HG03066 (cell line): ENCODE results near the gene MRPL52.
"Not testable (repeated sequence)": the region's sequence is repeated elsewhere in the genome, so short reads cannot be mapped to it uniquely, and the experiment has no call there.

ENCODE experiments used
- ATAC-seq: cut with Tn5 transposase; IDR thresholded peaks from one replicate; pipeline ENCODE4 v1.9.1; 2021; ENCODE audit warnings: low read depth; ENCODE audit not compliant: unreplicated experiment

Gene MRPL52

DNA sequence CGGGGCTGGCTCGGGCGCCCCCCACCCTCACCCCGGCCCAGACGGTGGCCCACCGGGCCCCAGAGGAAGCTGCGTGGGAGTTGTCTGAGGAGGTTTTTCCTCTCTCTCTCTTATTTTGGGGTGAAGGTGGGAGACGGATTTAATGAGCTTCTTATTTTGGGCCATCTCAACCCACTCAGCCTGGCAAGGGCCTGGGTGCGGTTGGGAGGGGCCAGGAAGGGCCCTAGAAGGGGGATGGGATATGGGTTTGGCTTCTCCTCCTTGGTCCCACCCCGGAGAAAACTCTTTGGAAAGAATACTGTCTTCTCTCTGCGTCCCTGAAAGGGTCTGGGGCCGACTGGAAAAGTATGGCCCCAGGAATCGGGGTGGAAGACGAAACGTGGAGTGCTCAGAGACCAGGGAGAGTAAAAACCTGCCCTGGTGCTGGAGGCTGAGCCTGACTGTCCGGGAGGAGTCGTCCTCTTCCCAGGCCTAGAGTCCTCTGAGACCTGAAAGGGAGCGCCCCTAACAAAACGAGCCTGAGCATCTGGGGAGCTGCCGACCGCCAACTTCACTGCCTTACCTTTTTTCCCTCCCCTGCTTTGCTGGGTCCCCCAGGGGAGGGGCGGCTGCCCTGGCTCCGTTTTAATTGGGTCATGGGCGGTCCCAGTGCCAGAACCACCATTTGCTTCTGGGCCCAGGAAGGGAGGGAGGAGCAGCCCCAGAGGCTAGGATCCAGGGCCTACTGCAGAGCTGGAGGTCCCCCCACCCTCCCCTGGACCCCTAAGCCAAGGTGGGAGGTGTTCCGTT is 8.3 kb downstream of the MRPL52 start:
- no peak for ATAC-seq

DNA sequence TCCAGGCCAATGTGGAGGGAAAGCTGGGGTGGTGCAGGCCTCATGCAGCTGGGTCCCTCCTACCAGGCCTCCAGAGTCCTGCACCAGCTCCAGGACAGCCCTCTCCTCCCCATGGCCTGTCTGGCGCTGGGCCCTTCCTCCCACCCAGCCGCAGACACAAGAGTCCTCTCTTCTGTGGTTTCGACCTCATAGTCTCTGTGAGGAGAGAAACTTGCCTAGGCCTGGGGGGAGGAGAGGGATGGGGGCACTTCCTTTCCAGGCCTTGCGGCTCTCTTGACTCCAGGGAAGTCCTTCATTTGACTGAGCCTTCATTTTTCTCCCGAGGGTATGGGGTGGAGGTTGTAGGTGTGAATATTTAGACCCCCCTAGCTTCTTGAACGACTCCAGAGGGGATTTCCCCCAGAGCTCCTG is 8.9 kb downstream of the MRPL52 start:
- ATAC-seq, result no peak

DNA sequence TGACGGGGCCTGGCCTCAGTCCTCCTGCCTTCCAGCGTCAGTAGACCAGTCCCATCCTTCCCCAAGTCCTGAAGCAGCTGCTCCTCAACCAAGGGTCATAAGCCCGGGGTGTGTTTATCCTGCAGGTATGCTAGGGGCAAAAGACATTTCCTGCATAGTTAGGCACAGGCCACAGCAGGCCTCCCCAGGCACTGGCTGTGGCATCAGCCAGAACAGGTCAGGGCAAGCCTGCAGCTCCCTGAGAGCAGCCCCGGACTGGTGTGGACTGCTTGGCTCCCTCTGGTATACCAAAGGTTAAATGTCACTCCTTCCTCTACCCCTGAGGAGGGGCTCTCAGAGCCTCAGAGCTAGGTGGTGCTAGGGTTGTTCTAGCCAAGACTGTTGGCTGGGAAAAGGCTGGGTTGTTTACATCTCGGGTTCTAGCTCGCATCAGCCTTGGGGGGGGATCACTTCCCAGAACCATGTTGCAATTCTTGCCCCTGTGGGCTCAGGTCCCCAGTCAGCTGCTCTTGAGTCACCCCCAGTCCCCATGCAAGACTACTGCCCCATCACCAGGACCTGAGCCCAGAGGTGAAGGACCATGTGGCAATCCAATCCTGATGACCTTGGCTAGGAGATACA is 9.6 kb downstream of the MRPL52 start:
- no peak for ATAC-seq

DNA sequence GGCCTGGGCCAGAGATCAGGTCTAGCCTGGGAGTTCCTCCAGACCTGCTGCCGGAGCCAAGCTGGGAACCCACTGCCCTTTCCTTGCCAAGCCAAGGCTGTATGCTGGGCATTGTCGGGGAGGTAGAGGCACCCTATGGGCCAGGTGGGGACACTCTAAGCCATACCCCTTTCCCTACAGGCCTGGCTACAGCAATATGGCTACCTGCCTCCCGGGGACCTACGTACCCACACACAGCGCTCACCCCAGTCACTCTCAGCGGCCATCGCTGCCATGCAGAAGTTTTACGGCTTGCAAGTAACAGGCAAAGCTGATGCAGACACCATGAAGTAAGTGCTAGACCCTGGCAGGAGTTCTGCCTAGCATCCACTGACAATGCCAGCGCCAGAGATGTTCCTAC is 11.6 kb downstream of the MRPL52 start:
- ATAC-seq, result no peak

DNA sequence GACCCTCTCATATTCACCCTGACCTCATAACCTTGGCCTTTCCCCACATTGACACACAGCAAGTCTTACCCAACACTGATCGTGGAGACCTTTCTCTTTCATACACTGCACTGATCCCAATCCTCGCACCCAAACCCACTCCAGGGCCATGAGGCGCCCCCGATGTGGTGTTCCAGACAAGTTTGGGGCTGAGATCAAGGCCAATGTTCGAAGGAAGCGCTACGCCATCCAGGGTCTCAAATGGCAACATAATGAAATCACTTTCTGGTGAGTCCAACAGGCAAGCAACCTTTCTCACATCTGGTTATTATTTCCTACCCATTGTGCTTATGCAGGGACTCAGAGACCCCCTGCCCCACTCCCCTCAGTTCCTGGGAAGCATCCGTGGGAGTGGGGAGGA is 12.1 kb downstream of the MRPL52 start:
- ATAC-seq, result no peak

DNA sequence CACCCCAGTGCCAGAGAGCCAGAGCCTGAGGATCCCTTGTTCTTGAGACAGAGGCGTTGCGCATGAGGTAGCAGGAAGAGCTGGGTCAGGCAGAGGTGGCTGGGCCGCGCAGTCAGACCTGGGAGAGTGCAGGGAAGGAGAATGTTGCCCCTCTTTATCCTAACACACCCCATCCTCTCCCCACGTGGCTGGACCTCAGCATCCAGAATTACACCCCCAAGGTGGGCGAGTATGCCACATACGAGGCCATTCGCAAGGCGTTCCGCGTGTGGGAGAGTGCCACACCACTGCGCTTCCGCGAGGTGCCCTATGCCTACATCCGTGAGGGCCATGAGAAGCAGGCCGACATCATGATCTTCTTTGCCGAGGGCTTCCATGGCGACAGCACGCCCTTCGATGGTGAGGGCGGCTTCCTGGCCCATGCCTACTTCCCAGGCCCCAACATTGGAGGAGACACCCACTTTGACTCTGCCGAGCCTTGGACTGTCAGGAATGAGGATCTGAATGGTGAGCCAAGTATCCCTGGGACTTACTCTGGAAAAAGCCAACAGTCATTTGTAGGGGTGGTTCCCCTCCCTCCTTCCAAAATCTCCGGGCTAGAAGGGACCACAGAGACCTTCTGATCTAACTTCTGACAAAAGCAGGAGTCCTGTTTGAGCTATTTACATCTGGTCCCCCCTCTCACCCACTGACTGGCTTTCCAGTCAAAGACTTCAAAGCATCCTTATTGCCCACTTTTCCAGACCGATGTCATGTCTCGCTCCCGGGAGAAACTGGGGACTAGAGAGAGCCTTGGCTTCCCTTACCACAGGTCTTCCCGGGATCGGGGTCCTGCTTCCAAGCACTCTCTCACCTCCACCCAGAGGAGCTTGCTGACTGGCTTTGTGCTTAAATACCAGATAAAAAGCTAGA is 12.8 kb downstream of the MRPL52 start:
- ATAC-seq, result no peak

DNA sequence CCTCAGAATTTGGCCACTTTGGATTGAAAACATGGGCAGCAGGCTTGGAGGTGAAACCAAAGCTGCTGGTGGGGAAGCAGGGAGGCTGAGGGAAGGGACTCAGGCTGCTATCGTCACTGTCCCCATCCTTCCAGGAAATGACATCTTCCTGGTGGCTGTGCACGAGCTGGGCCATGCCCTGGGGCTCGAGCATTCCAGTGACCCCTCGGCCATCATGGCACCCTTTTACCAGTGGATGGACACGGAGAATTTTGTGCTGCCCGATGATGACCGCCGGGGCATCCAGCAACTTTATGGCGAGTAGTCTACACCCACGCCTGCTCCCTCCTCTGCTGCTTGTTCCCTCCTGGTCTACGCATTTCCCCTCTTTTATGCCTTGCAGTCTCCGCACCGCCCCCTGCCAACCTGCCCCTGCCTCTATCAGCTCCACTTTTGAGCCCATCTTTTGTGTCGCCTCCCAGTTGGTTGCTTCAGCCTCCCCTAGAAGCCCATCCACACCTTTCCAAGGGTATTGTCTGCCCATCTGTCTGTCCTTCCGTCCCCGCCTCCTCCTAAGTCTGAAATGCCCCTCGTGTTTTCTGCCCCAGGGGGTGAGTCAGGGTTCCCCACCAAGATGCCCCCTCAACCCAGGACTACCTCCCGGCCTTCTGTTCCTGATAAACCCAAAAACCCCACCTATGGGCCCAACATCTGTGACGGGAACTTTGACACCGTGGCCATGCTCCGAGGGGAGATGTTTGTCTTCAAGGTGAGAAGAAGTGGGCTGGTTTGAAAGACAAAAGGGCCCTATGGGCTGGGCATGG is 13.6 kb downstream of the MRPL52 start:
- ATAC-seq, result no peak

DNA sequence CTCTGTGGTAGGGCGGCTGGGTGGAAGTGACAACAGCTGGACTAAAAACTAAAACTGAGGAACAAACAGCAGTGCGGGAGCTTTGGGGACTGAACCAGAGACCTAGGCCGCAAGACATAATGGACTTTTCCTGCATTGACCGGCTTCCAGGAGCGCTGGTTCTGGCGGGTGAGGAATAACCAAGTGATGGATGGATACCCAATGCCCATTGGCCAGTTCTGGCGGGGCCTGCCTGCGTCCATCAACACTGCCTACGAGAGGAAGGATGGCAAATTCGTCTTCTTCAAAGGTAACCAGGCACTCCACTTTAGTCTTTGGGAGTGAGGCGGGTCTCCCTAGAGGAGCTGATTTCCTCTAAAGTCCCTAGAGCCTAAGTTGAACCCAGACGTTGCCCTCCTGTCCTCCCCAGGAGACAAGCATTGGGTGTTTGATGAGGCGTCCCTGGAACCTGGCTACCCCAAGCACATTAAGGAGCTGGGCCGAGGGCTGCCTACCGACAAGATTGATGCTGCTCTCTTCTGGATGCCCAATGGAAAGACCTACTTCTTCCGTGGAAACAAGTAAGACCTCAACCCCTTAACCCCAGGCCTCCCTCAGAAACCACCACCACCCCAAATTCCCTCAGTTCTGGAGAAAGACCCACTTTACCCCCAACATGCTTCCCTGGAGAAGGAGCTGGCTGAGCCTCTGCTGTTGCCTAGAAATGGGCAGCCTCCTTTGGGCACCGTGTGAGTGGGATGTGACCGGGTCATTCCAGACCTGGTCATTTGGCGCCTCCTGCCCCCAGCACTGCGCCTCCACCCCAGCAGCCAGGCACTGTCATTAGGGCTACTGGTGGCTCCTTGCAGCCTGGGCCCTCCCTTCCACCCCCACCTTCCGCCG is 14.8 kb downstream of the MRPL52 start:
- no peak for ATAC-seq

DNA sequence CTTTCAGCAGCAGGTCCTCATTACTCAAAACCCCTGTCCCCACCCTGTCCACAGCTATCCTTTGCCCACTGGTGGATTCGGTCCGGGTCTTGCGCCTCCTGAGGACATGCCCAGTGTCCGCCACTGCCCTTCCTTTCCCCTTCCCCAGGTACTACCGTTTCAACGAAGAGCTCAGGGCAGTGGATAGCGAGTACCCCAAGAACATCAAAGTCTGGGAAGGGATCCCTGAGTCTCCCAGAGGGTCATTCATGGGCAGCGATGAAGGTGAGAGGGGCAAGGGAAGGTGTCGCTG is 15.4 kb downstream of the MRPL52 start:
- ATAC-seq, result no peak

DNA sequence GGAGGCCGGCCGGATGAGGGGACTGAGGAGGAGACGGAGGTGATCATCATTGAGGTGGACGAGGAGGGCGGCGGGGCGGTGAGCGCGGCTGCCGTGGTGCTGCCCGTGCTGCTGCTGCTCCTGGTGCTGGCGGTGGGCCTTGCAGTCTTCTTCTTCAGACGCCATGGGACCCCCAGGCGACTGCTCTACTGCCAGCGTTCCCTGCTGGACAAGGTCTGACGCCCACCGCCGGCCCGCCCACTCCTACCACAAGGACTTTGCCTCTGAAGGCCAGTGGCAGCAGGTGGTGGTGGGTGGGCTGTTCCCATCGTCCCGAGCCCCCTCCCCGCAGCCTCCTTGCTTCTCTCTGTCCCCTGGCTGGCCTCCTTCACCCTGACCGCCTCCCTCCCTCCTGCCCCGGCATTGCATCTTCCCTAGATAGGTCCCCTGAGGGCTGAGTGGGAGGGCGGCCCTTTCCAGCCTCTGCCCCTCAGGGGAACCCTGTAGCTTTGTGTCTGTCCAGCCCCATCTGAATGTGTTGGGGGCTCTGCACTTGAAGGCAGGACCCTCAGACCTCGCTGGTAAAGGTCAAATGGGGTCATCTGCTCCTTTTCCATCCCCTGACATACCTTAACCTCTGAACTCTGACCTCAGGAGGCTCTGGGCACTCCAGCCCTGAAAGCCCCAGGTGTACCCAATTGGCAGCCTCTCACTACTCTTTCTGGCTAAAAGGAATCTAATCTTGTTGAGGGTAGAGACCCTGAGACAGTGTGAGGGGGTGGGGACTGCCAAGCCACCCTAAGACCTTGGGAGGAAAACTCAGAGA is 16.3 kb downstream of the MRPL52 start:
- no peak for ATAC-seq

DNA sequence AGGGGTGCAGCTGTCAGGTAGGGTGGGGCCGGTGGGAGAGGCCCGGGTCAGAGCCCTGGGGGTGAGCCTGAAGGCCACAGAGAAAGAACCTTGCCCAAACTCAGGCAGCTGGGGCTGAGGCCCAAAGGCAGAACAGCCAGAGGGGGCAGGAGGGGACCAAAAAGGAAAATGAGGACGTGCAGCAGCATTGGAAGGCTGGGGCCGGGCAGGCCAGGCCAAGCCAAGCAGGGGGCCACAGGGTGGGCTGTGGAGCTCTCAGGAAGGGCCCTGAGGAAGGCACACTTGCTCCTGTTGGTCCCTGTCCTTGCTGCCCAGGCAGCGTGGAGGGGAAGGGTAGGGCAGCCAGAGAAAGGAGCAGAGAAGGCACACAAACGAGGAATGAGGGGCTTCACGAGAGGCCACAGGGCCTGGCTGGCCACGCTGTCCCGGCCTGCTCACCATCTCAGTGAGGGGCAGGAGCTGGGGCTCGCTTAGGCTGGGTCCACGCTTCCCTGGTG is 17.2 kb downstream of the MRPL52 start:
- no peak for ATAC-seq

DNA sequence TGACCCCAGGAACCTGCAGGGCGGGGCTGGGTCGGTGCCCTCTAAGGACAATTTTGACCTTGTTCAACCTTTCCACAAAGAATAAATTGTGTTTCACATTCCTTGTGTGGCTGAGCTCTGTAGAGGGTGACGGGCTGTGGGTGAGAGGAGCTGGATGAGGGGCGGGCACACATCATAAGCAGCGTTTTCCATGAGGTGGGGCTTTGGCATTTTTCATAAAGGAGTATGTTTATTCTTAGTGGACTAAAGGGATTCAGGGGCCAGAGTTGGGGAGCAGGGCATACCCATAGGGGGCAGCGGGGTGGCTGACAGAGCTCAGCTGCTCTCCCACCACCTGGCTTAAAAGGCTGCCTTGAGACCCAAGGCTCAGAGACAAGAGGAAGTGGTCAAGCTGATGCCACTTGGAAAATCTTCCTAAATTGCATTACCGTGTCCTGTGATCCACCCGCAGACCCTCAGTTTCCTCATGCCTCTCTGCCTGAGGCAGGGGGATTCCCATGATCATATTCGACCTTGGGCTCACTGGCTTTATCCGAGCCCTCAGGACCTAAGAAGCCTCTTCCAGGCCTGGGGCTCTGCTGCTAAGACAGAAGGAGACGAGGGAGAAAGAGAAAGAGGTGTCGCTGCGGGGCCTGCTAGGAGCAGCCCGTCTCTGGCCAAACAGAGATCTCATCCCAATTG is 18.1 kb downstream of the MRPL52 start:
- no peak for ATAC-seq

DNA sequence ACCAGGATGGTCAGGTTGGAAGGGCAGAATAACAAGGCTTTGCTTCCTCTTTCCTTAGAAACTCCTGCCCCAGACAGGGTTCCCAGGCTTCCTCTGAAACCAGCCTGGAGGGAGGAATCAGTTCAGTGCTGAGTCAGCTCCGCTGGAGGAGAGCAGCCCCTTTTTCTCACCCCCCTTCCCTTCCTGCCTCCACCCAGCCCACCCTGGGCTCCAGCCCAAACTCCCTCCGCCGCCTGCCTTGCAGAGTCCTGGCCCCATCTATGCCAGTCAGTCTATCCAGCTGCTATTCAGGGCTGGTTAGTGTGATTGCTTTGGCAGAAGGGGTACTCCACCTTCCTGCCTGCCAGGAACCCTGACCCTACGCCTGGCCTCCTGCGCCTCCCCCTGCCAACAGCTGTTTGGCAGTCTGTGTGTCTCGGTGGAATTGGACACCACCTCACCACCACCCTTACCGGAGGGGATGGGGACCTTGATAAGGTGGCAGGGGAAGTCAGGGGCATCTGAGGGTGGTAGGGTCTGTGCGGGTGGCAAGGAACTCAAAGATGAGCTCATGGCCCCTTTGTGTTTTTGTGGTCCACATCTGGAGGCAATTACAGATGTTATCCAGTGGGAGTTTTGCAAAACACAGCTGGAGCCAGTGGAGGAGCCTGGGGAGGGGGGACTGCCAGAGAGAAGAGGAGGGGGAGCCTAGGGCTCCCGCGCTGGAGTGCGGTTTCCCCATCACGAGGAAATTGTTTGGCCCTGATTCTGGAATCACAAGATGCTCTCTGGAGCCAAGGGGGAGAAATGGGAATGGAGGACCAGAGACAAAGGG is 18.9 kb downstream of the MRPL52 start:
- ATAC-seq, result no peak

DNA sequence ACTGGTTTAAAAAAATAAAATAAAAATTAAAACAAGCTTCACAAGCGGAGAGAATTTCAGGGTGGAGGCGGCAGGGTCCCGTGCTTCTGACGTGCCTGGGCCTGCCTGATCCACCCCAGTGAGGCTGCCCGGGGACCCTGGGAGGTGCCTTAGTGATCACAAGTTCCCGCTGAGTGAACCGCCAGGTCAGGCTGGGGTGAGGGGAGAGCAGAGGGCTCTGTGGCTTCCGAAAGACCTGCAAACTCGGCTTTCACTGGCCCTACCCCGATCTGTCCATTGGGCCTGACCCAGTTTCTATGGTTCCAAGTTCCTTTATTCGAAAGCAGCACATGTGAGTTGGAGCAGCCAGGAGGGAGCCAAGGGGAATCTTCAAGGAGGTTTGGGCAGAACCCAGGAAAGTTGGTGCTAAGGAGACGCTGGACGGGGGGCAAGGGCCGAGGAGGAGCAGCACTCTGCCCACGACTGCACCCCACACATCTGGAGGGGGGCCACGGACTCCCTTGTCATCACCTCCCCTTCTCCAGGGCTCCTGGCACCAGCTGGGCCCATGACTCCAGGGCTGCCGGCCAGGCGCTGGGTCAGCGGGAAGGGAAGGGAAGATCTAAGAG is 19.6 kb downstream of the MRPL52 start:
- no peak for ATAC-seq

DNA sequence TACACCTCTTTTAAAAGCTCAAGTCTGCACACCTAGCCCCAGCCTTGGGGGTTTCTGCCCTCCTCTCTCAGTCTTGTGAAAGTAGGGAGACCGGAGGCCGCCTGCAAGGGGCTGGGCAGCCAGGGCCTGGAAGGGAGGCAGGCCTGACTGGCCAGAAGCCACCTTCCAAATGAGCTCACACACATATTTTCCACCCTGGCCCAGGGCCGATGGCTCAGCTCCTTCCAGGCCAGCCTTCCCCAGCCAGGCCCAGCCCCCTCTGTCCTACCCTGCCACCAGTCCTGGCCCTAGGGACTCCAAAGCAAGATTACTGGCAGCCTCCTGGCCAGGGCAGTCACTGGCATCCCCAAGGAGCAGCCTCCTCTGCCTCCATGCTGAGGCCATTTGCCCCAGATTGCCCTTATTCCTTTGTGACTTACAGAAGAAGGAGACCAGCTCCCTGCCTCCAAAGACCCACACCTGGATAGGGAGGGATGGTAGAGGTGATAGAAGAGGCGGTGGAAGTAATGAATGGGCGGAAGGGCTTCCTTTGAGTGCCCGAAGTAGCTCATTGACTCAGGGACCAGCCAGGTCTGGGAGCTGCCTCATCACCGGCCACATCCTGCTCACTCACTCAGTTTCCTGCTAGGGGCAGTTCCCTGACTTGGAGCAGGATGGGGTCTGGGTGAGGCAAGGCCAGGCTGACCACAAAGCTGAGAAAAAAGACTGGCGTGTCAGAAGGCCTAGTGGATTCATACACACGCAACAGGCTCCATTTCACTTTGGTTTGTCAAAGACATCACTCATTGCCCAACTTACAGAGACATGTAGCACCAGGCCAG is 21.5 kb downstream of the MRPL52 start:
- ATAC-seq, result no peak

DNA sequence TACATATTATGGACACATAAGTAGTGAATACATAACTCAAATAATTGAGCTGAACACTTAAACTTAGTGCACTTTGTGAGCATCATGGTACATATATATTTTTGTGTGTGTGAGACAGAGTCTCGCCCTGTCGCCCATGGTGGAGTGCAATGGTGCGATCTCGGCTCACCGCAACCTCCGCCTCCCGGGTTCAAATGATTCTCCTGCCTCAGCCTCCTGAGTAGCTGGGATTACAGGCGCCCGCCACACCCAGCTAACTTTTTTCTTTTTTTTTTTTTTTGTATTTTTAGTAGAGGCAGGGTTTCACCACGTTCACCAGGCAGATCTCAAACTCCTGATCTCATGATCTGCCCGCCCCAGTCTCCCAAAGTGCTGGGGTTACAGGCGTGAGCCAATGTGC is 22.5 kb downstream of the MRPL52 start:
- not testable (repeated sequence) for ATAC-seq
